ENCODE data around the gene FDX2. TPM values are rescaled to one million over a fixed set of nuclear protein-coding genes. Genes with fewer than 3 reads are reported as not detected.
"Not testable (repeated sequence)": the region's sequence is repeated elsewhere in the genome, so short reads cannot be mapped to it uniquely, and the experiment has no call there.

Gene FDX2
- total RNA-seq, 1 donor from 2014 or later = 27.4 TPM

- no peak overlapping the region for H3K27ac Mint-ChIP-seq (ENCODE audit: unreplicated experiment)
- H3K27me3 Mint-ChIP-seq (ENCODE audit: unreplicated experiment) = no peaks in the 10 kb centered on the region
- no peak overlapping the region for H3K4me3 Mint-ChIP-seq (ENCODE audit: unreplicated experiment)
- H3K36me3 Mint-ChIP-seq (ENCODE audit: unreplicated experiment) = no peaks in the 10 kb centered on the region
- no peaks in the 10 kb centered on the region for H3K9me3 Mint-ChIP-seq (ENCODE audit: unreplicated experiment)
- no peaks in the 10 kb centered on the region for H3K4me1 Mint-ChIP-seq (ENCODE audit: unreplicated experiment)
- no peak for DNase-seq (ENCODE audit: extremely low spot score, unreplicated experiment)
- no peak for TF ChIP-seq CTCF (IDR thresholded peaks at IDR 0.05)
These were observed 29.0 kb upstream of the FDX2 start for GRCh38 chr19:10344780-10345179.

GRCh38 chr19:10343495-10343894, 27.7 kb upstream of the FDX2 start:
- Mint-ChIP-seq H3K27me3 (ENCODE audit: unreplicated experiment) (no peaks in the 10 kb centered on the region), H3K36me3 (ENCODE audit: unreplicated experiment) (no peaks in the 10 kb centered on the region), H3K4me3 (ENCODE audit: unreplicated experiment) (no peak overlapping the region), H3K27ac (ENCODE audit: unreplicated experiment) (no peak overlapping the region), H3K9me3 (ENCODE audit: unreplicated experiment) (no peaks in the 10 kb centered on the region), H3K4me1 (ENCODE audit: unreplicated experiment) (no peaks in the 10 kb centered on the region)
- TF ChIP-seq CTCF (IDR thresholded peaks at IDR 0.05) = no peak
- DNase-seq (ENCODE audit: extremely low spot score, unreplicated experiment) = no peak

GRCh38 chr19:10339977-10340376, 24.2 kb upstream of the FDX2 start:
- no peaks in the 10 kb centered on the region for H3K27me3 Mint-ChIP-seq (ENCODE audit: unreplicated experiment)
- H3K9me3 Mint-ChIP-seq (ENCODE audit: unreplicated experiment) = no peaks in the 10 kb centered on the region
- no peak overlapping the region for H3K27ac Mint-ChIP-seq (ENCODE audit: unreplicated experiment)
- no peak for DNase-seq (ENCODE audit: extremely low spot score, unreplicated experiment)
- no peak for TF ChIP-seq CTCF (IDR thresholded peaks at IDR 0.05)
- no peak overlapping the region for H3K4me3 Mint-ChIP-seq (ENCODE audit: unreplicated experiment)
- no peaks in the 10 kb centered on the region for H3K36me3 Mint-ChIP-seq (ENCODE audit: unreplicated experiment)
- H3K4me1 Mint-ChIP-seq (ENCODE audit: unreplicated experiment) = no peaks in the 10 kb centered on the region

GRCh38 chr19:10339380-10339960, 23.7 kb upstream of the FDX2 start, which contains the start of gene ICAM3:
ICAM3 (minus strand) TSS chr19:10339624; CDS start chr19:10339614, 10 bp downstream.
- no peak for TF ChIP-seq CTCF (IDR thresholded peaks at IDR 0.05)
- Mint-ChIP-seq H3K27me3 (ENCODE audit: unreplicated experiment) (no peaks in the 10 kb centered on the region), H3K4me1 (ENCODE audit: unreplicated experiment) (peaks cover 4% of the 10 kb centered on the region), H3K36me3 (ENCODE audit: unreplicated experiment) (no peaks in the 10 kb centered on the region), H3K4me3 (ENCODE audit: unreplicated experiment) (no peak within 1 kb of the TSS), H3K9me3 (ENCODE audit: unreplicated experiment) (no peaks in the 10 kb centered on the region), H3K27ac (ENCODE audit: unreplicated experiment) (no peak within 1 kb of the TSS)
- no peak for DNase-seq (ENCODE audit: extremely low spot score, unreplicated experiment)

GRCh38 chr19:10338940-10339339, 23.1 kb upstream of the FDX2 start:
- H3K4me1 Mint-ChIP-seq (ENCODE audit: unreplicated experiment) = peaks cover 9% of the 10 kb centered on the region
- H3K4me3 Mint-ChIP-seq (ENCODE audit: unreplicated experiment) = no peak overlapping the region
- H3K27ac Mint-ChIP-seq (ENCODE audit: unreplicated experiment) = no peak overlapping the region
- DNase-seq (ENCODE audit: extremely low spot score, unreplicated experiment) = no peak
- H3K9me3 Mint-ChIP-seq (ENCODE audit: unreplicated experiment) = no peaks in the 10 kb centered on the region
- no peaks in the 10 kb centered on the region for H3K27me3 Mint-ChIP-seq (ENCODE audit: unreplicated experiment)
- H3K36me3 Mint-ChIP-seq (ENCODE audit: unreplicated experiment) = no peaks in the 10 kb centered on the region
- TF ChIP-seq CTCF (IDR thresholded peaks at IDR 0.05) = no peak

GRCh38 chr19:10336725-10337124, 20.9 kb upstream of the FDX2 start:
- H3K9me3 Mint-ChIP-seq (ENCODE audit: unreplicated experiment); H3K27ac Mint-ChIP-seq (ENCODE audit: unreplicated experiment); H3K27me3 Mint-ChIP-seq (ENCODE audit: unreplicated experiment); H3K36me3 Mint-ChIP-seq (ENCODE audit: unreplicated experiment); H3K4me3 Mint-ChIP-seq (ENCODE audit: unreplicated experiment); DNase-seq (ENCODE audit: extremely low spot score, unreplicated experiment): not testable (repeated sequence)
- peaks cover 25% of the 10 kb centered on the region for H3K4me1 Mint-ChIP-seq (ENCODE audit: unreplicated experiment)
